Measurements from ENCODE around the gene LRPPRC. TPM values are rescaled to one million over a fixed set of nuclear protein-coding genes. Genes with fewer than 3 reads are reported as not detected.

Gene LRPPRC
- total RNA-seq, 1 donor from 2014 or later: 131 TPM

DNA sequence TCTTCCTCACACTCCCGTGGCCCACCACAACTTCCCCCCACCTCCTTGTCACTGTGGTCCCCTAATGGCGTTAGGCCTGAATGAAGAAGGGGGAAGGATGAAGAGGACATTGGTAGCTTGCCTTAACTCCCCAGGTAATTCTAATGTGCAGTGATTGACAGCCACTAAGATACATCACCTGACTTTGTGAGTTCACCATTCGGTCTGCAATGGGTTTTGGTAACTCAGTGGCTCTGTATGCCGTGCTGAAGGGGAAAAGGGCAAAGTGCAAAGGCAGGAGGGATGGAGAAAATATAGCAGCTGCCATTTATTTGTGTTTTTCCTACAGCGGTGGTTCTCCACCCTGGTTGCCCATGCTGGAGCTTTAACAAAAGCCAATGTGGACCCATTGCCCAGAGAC lies 114.8 kb downstream of the LRPPRC start:
- Mint-ChIP-seq H3K4me3 (no peak overlapping the region), H3K27ac (ENCODE audit: unreplicated experiment) (no peak overlapping the region), H3K27me3 (ENCODE audit: low read depth) (no peaks in the 10 kb centered on the region), H3K4me1 (peaks cover 6% of the 10 kb centered on the region), H3K36me3 (ENCODE audit: low read depth) (no peaks in the 10 kb centered on the region), H3K9me3 (peaks cover 4% of the 10 kb centered on the region)
- DNase-seq (ENCODE audit: low read depth, low spot score): no peak
- TF ChIP-seq, protein P1, sequence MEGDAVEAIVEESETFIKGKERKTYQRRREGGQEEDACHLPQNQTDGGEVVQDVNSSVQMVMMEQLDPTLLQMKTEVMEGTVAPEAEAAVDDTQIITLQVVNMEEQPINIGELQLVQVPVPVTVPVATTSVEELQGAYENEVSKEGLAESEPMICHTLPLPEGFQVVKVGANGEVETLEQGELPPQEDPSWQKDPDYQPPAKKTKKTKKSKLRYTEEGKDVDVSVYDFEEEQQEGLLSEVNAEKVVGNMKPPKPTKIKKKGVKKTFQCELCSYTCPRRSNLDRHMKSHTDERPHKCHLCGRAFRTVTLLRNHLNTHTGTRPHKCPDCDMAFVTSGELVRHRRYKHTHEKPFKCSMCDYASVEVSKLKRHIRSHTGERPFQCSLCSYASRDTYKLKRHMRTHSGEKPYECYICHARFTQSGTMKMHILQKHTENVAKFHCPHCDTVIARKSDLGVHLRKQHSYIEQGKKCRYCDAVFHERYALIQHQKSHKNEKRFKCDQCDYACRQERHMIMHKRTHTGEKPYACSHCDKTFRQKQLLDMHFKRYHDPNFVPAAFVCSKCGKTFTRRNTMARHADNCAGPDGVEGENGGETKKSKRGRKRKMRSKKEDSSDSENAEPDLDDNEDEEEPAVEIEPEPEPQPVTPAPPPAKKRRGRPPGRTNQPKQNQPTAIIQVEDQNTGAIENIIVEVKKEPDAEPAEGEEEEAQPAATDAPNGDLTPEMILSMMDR (conservative IDR thresholded peaks at IDR 0.05): no peak

DNA sequence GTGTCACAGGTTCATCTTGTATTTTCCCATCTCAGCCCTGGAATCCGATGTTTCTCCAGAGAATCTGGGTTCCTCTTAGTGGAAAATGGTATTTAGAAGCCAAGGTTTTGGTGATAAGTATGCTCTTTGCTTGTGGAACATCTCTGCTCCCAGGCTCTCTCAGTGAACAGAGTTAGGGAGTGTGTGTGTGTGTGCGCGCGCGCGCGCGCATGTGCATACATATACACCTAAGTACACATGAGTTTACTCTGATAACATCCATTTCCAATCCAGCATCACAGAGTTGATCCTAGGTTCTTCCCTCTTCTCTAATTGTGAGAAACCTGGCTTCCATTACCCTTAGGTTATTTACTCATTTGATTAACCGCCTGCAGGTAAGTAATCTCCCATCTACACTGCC lies 115.3 kb downstream of the LRPPRC start:
- peaks cover 6% of the 10 kb centered on the region for H3K4me1 Mint-ChIP-seq
- no peak overlapping the region for H3K27ac Mint-ChIP-seq (ENCODE audit: unreplicated experiment)
- no peak overlapping the region for H3K4me3 Mint-ChIP-seq
- TF ChIP-seq, protein P1 (conservative IDR thresholded peaks at IDR 0.05): no peak
- DNase-seq (ENCODE audit: low read depth, low spot score): no peak
- H3K36me3 Mint-ChIP-seq (ENCODE audit: low read depth): no peaks in the 10 kb centered on the region
- H3K9me3 Mint-ChIP-seq: peaks cover 4% of the 10 kb centered on the region
- H3K27me3 Mint-ChIP-seq (ENCODE audit: low read depth): no peaks in the 10 kb centered on the region

DNA sequence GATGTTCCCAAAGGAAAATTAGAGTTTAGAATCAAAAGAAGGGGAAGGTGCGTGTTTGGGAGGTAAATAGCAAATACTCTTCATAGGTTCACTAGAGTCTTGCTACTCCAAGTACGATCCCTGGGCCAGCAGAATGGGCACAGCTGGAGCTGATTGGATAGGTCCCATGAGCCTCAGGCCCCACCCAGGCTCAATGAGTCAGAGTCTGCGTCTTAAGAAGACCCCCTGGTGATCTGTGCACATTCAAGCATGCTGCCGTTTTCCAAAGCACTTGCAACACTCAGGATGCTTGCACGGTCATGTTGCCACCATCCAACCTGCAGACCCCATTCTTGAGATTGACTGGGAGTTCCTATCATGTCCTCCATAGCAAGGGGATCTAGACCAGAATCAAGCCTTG lies 116.5 kb downstream of the LRPPRC start:
- Mint-ChIP-seq H3K27me3 (ENCODE audit: low read depth) (peaks cover 2% of the 10 kb centered on the region), H3K36me3 (ENCODE audit: low read depth) (no peaks in the 10 kb centered on the region), H3K27ac (ENCODE audit: unreplicated experiment) (no peak overlapping the region), H3K9me3 (peaks cover 4% of the 10 kb centered on the region), H3K4me1 (peaks cover 6% of the 10 kb centered on the region), H3K4me3 (no peak overlapping the region)
- no peak for DNase-seq (ENCODE audit: low read depth, low spot score)
- TF ChIP-seq, protein P1 (conservative IDR thresholded peaks at IDR 0.05): no peak

DNA sequence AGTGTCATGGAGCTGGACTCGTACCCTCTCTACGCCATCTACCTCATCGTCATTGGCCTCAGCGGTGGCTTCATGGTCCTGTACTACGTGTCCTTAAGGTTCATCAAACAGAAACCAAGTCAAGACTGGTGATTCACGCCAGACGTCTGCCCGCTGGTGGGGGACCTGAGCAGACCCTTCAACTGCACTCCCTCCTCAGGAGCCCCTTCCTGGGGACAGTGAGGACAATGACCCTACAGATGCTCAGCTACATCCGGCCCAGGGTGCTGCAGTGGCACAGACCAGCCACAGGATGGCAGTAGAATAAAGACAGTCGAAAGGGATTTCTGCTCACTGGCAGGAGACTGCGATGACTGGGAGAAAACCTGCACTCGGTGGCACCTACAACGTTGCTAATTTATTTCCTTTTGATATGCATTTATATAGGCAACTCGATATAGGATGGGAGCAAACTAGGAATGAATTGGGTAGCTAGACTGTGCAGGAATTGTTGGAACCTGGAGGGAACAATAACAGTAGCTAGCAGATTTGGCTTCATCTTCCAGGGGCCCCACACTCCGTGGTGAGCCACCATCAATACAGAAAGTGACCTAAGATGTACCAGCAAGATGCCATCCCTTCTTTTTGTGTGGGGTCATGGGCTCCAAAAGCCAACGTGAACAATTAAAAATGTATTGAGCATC lies 117.9 kb downstream of the LRPPRC start:
- TF ChIP-seq, protein P1 (conservative IDR thresholded peaks at IDR 0.05): peak; percentile 88
- Mint-ChIP-seq H3K27me3 (ENCODE audit: low read depth) (peaks cover 3% of the 10 kb centered on the region), H3K27ac (ENCODE audit: unreplicated experiment) (peak overlapping the region; percentile 90), H3K4me1 (peaks cover 6% of the 10 kb centered on the region), H3K4me3 (peak overlapping the region; percentile 38), H3K36me3 (ENCODE audit: low read depth) (no peaks in the 10 kb centered on the region), H3K9me3 (peaks cover 4% of the 10 kb centered on the region)
- DNase-seq (ENCODE audit: low read depth, low spot score): peak; percentile 79

DNA sequence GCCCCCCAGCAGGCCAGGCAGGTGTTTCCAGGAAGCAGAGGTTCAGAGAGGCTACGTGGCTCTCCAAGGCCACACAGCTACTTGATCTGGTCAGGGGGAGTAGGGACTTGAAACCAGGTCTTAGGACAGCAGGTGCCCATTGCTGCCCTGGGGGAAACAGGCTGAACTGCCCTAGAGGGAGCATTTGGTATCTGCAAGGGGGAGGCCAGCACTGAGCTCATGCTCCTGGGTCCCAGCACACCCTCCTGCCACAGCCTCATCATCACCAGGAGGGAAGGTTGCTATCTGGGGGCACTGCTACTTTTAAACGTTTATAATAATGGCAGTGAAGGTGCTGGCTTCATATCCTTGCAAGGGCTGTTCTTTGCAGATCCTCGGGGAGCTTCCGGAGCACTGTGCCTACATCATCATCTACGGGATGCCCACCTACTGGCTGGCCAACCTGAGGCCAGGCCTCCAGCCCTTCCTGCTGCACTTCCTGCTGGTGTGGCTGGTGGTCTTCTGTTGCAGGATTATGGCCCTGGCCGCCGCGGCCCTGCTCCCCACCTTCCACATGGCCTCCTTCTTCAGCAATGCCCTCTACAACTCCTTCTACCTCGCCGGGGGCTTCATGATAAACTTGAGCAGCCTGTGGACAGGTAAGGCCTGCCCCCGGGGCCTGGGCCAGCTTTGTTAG lies 120.9 kb downstream of the LRPPRC start:
- peaks cover 26% of the 10 kb centered on the region for H3K27me3 Mint-ChIP-seq (ENCODE audit: low read depth)
- no peak for DNase-seq (ENCODE audit: low read depth, low spot score)

More for the DNA sequence above, 120.9 kb downstream of the LRPPRC start:
- TF ChIP-seq, protein P1 (conservative IDR thresholded peaks at IDR 0.05): no peak
- H3K4me3 Mint-ChIP-seq: no peak overlapping the region
- H3K9me3 Mint-ChIP-seq: peaks cover 4% of the 10 kb centered on the region
- H3K27ac Mint-ChIP-seq (ENCODE audit: unreplicated experiment): no peak overlapping the region
- peaks cover 6% of the 10 kb centered on the region for H3K4me1 Mint-ChIP-seq
- H3K36me3 Mint-ChIP-seq (ENCODE audit: low read depth): no peaks in the 10 kb centered on the region
